GM21619 (cell line): ENCODE data around the gene PCDH9.

Source experiments
- ATAC-seq: cut with Tn5 transposase; IDR thresholded peaks from one replicate; pipeline ENCODE4 v1.9.1; 2021; ENCODE audit not compliant: unreplicated experiment

Gene PCDH9

DNA sequence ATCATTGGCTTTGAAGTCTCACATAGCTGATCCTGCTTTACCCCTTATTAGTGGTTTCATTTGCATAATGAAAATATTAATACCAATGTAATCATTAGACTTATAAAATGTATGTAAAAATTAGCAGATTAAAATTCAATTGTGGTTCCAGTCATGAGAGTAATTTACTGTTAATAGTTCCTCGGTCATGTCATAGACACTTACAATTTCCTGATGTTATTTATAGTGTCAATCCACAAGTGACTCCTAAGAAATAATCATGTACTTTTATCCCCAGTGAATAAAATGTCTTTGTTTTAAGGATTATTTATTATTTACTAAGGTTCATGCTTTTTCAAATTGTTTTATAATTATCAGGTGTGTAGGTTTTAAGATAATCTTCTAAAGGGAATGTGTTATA, 138.5 kb downstream of the PCDH9 start:
- no peak for ATAC-seq

DNA sequence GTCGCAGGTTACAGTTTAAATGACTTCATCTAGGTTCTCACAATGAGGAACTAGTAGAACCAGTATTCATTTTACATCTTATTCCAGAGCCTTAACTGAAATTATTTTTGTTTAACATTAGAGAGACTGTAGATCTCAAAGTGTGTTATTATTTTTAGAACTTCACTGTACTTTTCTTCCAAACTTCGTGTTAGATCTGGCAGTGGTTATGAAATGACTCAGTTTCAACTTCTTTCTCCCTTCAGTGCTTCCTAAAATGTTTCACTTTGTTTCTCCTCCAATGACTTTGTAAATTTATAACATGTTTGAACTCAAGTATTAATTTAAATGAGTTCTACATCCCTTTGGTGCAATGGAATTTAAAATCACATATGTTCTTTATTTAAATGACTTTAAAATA, 139.3 kb downstream of the PCDH9 start:
- ATAC-seq = no peak

DNA sequence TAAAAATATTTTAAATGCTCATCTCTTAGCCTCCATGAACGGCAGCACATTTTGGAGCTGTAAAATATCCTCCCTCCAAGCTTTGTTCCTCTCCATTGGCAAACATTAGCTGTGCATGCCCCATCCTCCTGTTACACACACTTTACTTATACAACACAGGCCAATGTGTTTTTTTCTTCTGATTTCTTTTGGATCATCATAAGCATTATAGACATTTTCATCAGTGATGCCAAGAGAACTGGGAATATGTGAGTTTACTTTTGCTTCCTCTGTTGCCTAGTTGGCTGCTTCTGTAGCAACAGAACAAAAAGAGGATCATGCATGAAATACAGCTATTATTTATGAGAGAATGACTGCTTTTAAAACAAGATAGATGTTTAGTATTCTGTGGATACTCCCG, 142.6 kb downstream of the PCDH9 start:
- no peak for ATAC-seq

DNA sequence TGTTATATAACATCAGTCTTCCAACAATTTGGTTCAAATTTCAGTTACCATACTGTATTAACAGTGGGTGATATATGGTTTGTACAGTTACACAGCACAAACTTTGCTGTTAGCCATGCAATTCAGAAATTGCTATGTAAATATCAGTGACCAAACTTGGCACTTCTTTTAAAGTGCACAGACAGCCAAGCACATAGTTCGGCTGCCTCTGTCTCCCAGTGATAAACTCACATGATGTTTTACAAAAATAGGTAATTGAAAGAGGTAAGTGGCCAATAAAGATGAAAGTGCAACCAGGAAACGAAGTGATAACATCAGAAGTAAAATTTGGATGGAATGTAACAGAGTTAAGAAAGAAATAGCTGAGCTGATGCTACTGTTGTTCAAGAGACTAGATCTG, 143.9 kb downstream of the PCDH9 start:
- no peak for ATAC-seq

DNA sequence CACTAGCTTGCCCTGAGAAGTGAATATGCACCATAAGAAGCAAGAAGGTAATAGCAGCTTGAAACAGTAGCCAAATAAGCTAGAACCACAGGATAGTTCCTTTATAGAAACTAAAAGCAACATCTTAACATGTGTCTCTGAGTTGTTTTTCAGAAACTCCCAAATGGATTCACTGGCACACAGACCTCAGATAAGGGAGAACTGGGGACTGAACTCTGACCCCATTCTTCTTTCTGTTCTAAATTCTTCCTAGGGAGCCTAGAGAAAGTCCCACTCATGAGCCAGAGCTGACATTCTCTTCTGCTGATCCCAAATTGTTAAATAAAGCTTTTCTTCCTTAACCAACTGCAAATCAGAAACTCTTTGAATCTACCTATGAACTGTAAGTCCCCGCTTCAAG, 146.1 kb downstream of the PCDH9 start:
- no peak for ATAC-seq

DNA sequence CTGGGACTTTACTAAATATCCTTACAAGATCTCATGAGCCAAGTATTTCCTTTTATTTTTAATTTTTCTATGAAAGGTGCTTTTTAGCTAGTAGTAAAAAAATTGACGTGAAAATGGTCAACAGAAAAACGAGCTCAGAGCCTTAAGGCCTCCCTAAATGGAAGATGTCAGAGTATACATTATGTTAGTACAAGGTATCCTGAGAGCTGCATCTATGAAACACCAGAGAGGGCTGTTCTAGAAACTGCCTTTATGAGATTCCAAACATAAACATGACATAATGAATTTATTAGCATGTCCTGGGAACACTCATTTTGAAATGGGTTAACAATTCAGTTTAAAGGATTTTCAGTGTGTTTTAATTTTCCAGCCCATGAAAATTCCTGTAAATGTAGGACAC, 146.6 kb downstream of the PCDH9 start:
- no peak for ATAC-seq

DNA sequence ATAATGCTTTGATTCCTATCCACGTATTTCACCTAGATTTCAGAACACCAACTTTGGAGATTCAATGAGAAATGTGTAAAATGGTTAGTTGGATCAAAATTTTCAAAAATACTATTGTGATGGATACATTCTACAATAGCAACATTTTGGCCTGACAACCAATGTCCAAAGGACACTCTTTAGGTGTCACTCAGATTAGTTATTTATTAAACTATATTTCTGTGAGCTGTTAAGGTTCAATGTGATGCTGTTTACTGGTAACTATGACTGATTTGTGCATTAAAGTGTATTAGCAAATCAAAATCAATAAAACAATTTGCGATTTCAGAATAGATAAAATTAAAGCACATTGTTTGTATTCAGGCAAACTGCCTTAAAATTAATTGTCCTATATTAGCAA, 149.8 kb downstream of the PCDH9 start:
- no peak for ATAC-seq

DNA sequence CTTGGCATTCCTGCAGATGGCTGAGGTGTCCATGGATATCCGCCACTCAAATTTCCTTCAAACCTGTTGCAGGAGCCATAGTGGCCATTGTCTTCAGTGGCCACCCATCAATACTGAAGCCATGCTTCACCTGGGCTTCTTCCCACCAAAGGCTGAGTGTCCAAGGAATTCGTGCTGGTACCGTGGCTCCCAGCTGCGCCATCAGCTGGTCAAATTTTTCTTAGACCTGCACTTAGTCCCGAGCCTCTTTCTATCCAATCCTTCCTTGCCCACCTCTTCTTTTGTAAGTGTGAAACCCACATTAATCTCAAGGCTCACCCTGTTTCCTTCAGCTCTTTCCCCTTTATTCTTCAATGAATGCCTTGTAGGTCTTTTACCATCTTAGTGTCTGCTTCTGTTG, 152.1 kb downstream of the PCDH9 start:
- no peak for ATAC-seq

DNA sequence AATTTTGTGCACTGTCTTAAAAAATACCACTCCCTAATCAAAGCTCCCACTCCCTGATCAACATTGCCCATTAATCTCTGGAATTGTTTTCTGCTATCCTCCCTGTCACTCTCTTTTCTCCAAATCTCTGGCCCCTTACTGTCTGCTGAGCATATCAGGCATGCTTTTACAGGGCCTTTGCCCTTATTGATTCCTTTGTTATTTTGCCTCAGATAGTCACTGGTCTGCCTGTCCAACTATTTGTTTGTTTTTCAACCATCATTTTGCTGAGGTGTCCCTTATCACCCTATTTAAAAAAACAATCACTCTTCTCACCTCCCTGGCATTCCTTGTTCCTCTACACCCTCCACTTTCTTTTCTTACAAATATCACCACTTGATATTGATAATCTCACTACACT, 153.0 kb downstream of the PCDH9 start:
- no peak for ATAC-seq

DNA sequence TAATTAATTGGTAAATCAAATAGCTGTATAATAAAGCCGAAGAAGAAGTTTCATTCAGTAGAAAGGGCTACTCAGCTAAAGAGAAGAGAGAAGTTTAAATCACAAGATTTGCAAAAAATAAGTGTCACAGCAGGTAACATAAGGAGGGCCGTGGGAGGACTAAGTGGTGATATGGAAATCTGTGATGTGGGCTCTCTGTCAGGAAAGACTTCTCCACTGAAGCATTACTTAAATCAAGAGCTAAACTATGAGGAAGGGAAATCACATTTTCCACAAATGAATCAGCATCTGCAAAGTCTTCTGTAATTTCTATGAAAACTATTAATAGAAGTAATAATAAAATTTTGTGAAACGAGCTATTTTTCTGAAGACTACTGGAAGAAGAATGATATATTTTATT, 153.8 kb downstream of the PCDH9 start:
- no peak for ATAC-seq

DNA sequence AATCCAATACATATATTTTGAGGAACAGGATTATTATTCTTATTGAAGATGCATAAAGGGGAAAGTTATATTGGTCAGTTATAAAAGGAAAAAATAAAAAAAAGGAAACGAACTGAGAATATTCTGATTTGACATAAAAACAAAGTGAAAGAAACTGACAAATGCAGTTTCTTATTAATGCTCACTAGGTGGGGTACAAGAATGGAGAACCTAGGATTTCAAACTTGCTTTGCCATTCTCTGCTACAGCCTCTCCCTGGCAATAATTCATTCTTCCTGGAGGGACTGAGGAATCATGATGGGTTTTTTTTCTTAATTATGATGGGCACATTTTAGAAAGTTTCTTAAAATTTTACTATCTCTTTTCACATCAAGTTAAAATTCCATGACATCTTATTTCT, 154.9 kb downstream of the PCDH9 start:
- ATAC-seq = no peak

DNA sequence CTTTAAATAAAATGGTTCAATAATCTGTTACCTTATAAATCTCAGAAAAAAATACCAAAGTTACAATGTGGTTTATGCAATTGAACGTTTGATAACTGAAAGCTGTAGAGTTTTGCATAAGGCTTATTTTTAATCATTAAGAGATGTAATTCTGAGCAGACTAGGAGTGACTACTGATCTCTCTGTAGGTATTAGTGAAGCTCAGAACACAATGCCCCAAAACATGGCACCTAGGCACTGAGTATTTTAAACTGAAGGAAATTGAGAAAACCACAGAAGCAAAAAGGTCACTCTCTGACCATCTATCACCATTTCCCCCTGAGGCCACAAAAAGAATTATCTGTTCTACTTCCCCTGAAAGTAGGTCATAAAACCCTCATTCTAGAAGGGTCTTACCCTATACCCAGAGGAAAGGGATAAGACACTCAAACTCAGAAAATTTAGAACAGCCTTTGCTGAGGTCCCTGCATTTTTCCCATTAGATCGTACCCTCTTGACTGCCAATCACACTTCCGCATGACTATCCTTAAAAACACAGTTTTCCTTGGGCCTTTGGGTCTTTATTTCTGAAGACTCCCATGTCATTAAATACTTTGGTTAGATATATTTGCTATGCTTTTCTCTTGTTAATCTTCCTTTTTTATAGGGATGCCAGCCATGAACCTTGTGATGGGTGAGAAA, 158.1 kb downstream of the PCDH9 start:
- ATAC-seq = no peak

DNA sequence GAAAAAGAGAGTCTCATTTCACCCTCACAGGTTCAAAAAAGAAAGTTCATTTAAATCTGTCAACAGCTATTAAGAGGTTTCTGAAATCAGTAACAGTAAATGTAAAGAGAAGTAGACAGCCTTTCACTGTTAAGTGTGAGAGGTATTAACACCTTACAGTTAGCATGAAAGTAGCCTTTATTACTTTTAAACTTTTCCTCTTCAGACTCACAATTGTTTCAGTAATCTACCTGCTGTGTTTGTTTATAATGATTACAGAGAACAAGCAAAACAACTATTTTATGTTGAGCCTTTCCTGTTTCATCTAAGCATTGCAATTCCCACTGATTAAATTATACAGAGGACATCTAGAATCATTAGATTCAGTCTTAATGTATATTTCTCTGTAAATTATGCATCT, 159.8 kb downstream of the PCDH9 start:
- no peak for ATAC-seq

DNA sequence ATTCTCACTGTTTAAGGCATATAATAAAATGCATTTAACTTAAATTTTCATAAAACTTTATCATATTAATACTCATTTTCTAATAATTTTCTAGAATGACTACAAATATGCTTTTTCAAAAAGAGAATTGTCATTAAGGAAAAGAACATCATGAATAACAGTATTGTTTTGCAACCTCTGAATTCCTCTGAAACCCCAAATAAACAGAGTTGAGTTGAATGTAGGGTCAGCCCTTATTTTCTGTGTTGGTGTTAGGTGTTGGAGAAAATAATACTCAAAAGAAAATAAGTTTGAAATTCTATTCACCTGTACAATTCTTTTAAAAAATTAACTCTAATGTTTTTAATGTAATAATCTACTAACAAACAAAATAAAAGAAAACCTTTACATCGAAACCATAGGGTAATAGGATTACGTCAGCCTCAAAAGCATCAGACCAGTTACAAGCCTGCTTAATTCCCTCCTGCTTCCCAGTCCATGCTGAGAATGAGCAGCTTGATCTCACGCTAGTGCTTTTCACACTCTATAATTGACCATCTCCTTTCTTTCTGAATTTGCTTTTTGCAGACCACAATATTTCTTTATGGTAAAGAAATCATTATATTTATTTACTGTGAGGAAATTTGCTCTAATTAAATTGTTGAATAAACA, 160.9 kb downstream of the PCDH9 start:
- no peak for ATAC-seq

DNA sequence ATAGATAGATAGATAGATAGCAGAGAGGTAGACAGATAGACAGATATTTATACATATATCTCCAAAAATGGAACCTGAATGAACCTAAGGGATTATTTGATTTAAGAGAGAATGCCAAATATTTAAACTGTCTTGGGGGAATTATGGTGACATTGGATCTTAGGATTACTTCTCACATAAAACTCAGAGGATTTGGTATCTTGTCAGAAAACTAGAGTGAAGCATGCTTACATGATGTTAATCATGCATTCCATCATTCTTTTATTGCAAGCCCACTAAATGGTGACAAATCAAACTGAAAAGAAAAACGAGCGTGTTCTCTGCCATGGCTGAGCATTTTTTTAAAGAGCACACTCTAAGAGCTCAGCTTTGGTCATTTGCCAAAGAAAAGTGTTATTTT, 165.2 kb downstream of the PCDH9 start:
- no peak for ATAC-seq

DNA sequence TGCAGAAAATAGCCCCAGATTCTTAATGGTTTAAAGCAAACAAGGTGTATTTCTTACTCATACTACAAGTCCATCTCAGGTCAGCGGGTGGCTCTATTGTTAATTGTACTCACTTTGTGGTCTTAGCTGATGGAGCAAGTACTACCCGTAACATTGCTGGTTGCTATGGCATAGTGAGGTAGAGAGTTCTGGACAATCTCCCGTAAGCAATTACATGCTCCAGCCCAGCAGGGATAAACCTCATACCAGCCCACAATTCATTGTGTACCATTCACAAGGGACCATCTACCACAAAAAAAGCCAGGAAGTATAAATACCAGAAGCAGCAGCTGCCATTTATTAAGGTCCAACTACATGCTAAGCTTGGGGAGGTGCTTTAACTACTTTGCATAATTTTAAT, 167.1 kb downstream of the PCDH9 start:
- no peak for ATAC-seq

DNA sequence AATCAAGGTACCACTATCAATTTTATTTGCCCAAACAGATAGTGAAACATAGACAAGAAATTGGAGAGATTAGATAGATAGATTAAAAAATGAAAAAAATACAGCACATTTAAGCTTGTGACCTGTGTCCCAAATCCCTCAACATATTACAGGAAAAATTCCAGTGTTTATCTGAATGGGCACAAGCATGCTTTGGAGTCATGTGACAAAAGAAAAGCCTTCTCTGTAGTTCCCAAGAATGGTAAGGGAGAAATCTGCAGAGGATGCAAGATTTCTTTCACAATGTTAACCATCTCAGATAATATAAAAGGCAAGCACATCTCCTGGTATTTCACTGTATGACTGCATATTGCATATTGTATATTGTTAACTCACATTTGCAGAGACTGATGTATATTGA, 168.0 kb downstream of the PCDH9 start:
- ATAC-seq = no peak

DNA sequence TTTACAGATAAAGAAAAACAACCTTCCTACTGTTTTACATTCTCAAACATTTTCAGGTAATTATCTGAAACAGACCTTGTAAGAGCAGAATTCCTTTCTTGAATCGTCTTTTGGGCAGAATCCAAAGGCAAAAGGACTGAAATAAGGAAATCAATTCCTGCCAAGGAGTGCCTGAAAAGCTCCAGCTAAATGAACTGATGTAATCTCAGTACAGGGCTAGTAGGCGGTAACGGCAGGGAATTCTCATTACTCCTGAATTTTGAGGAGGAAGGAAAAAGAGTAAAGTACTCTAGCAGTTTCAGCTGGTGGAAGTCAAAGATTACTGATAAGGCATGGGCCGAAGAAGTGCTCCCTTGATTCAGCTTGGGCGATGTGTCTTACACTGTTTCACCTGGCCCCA, 168.4 kb downstream of the PCDH9 start:
- no peak for ATAC-seq

DNA sequence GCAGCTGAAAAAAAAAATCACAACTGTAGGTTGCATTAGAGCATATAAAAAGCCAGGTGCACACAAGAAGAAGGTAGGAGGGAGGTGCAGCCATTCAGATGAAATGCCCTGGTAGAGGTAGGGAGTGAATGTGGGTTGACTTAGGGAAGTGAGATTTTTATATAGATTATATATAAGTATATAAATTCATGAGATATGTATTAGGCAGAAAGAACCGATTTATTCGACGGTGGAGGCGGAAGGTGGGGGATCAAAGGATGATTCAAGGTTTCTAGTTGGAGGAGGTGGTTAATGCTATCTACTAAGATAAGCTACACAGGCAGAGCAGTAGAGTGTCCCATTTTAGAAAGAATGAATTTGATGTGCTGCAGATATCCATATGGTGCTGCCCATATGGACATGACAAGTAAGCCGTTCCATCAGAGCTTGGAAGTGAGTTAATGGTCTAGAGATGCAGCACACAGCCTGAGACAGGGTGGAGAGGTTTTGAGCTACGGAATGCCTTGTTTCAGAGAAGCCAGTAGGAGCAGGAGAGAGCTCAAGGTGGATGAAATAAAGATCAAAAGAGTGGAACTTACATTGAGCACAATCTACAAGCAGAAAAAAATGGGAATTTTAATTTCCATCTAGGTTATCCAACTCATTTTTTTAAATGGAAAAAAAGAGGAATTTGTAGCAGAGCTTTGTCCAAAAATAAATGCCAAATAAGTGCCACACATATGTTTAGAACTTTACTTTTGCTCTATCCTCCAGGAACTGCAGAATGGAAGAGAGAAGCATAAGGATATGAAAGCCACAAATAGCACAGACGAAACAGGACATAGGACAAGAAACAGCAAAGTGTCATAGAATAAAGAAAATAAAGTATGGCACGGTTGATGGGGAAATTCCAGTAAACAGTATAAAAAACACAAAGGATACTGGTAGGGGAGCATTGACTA, 177.3 kb downstream of the PCDH9 start:
- no peak for ATAC-seq

DNA sequence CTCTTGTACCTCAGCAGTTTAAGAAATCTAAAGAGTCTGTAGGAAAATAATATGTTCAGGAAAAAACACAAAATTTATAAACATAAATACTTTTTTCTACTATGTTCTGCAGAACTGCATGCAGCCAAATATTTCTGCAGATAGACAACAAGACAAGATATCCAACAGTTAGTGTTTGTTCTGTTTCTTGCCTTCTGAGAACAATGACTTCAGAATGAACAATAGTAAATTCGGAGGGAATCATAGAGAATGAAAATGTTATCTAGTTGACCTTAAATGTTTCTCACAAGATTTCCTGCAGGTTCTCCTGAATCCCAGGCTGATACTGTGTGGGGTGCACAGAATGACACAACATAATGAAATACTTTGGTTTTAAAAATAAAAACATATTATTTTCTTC, 180.4 kb downstream of the PCDH9 start:
- no peak for ATAC-seq

DNA sequence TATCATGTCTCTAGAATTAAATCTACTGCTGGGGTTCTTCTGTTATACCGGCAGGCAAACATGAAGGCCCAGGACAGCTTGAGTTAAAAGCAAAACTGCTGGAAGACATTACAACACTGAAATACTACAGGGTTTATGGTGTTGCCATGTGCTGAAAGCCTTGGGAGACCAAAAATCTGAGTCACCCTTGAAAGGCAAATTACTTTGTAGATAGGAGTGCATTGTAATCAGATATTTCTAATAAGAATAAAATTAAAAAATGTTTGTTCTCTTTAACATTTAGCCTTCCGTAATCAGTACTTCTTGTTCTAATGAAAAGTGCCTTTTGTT, 181.3 kb downstream of the PCDH9 start:
- no peak for ATAC-seq
